ENCODE results near the gene SUPT3H.

The SUPT3H gene

GRCh38 chr6:45200510-45200909, 177.2 kb downstream of the SUPT3H start:
- no peak overlapping the region for H3K4me3 ChIP-seq (ENCODE audit: control insufficient read depth in 1 of 7, extremely low read depth in 1 of 7, insufficient read depth in 4 of 7, low read depth in 2 of 7, low read length in 6 of 7)
- H3K27me3 ChIP-seq (replicated peaks in 2 of 5; ENCODE audit: control insufficient read depth in 4 of 5, insufficient read depth in 5 of 5, low read length in 4 of 5): no peaks in the 10 kb centered on the region
- H3K36me3 ChIP-seq (ENCODE audit: control insufficient read depth in 4 of 4, insufficient read depth in 4 of 4, low read length in 3 of 4): no peaks in the 10 kb centered on the region
- no peaks in the 10 kb centered on the region for H3K4me1 ChIP-seq (ENCODE audit: control extremely low read depth in 1 of 4, control insufficient read depth in 4 of 4, insufficient read depth in 4 of 4, low read length in 3 of 4)
- peaks cover 0 to 2% (median 0%) of the 10 kb centered on the region in 5 experiments for H3K9me3 ChIP-seq (ENCODE audit: control extremely low read depth in 1 of 5, control insufficient read depth in 4 of 5, insufficient read depth in 2 of 5, low read depth in 1 of 5, low read length in 4 of 5)
- ChIA-PET CTCF (no interaction called here), POLR2A (no interaction called here)
- H3K27ac ChIP-seq (ENCODE audit: insufficient read depth in 1 of 2, low read depth in 1 of 2, low read length in 2 of 2, poor library complexity in 1 of 2, severe bottlenecking in 2 of 2): no peak overlapping the region
- DNase-seq: no peak

- POLR2A ChIA-PET: no interaction called here
Observed at GRCh38 chr6:45199554-45199953, 178.2 kb downstream of the SUPT3H start.

GRCh38 chr6:45196121-45196520, 181.6 kb downstream of the SUPT3H start:
- Histone ChIP-seq H3K36me3 (ENCODE audit: control insufficient read depth in 4 of 4, insufficient read depth in 4 of 4, low read length in 3 of 4) (no peaks in the 10 kb centered on the region), H3K9me3 (ENCODE audit: control extremely low read depth in 1 of 5, control insufficient read depth in 4 of 5, insufficient read depth in 2 of 5, low read depth in 1 of 5, low read length in 4 of 5) (no peaks in the 10 kb centered on the region), H3K27ac (ENCODE audit: insufficient read depth in 1 of 2, low read depth in 1 of 2, low read length in 2 of 2, poor library complexity in 1 of 2, severe bottlenecking in 2 of 2) (no peak overlapping the region), H3K4me3 (ENCODE audit: control insufficient read depth in 1 of 7, extremely low read depth in 1 of 7, insufficient read depth in 4 of 7, low read depth in 2 of 7, low read length in 6 of 7) (no peak overlapping the region), H3K4me1 (ENCODE audit: control extremely low read depth in 1 of 4, control insufficient read depth in 4 of 4, insufficient read depth in 4 of 4, low read length in 3 of 4) (peaks cover 0 to 3% (median 1%) of the 10 kb centered on the region in 4 experiments), H3K27me3 (replicated peaks in 2 of 5; ENCODE audit: control insufficient read depth in 4 of 5, insufficient read depth in 5 of 5, low read length in 4 of 5) (no peaks in the 10 kb centered on the region)
- WGBS (ENCODE audit: insufficient coverage): 82% methylated on average over 3 of the region's 3 CpGs
- DNase-seq: no peak
- ChIA-PET CTCF (interaction anchor here (1.0 kb wide), 1 partner anchor 19 kb away, joined by 3 read pairs; no protein-coding TSS in a partner anchor), POLR2A (no interaction called here)

More at GRCh38 chr6:45199554-45199953, 178.2 kb downstream of the SUPT3H start:
- Histone ChIP-seq H3K27ac (ENCODE audit: insufficient read depth in 1 of 2, low read depth in 1 of 2, low read length in 2 of 2, poor library complexity in 1 of 2, severe bottlenecking in 2 of 2) (no peak overlapping the region), H3K27me3 (replicated peaks in 2 of 5; ENCODE audit: control insufficient read depth in 4 of 5, insufficient read depth in 5 of 5, low read length in 4 of 5) (no peaks in the 10 kb centered on the region), H3K4me1 (ENCODE audit: control extremely low read depth in 1 of 4, control insufficient read depth in 4 of 4, insufficient read depth in 4 of 4, low read length in 3 of 4) (peaks cover 0 to 3% (median 1%) of the 10 kb centered on the region in 4 experiments), H3K36me3 (ENCODE audit: control insufficient read depth in 4 of 4, insufficient read depth in 4 of 4, low read length in 3 of 4) (no peaks in the 10 kb centered on the region), H3K9me3 (ENCODE audit: control extremely low read depth in 1 of 5, control insufficient read depth in 4 of 5, insufficient read depth in 2 of 5, low read depth in 1 of 5, low read length in 4 of 5) (no peaks in the 10 kb centered on the region), H3K4me3 (ENCODE audit: control insufficient read depth in 1 of 7, extremely low read depth in 1 of 7, insufficient read depth in 4 of 7, low read depth in 2 of 7, low read length in 6 of 7) (no peak overlapping the region)
- DNase-seq: no peak
- CTCF ChIA-PET: no interaction called here

- Histone ChIP-seq H3K27ac (ENCODE audit: insufficient read depth in 1 of 2, low read depth in 1 of 2, low read length in 2 of 2, poor library complexity in 1 of 2, severe bottlenecking in 2 of 2) (no peak overlapping the region), H3K27me3 (replicated peaks in 2 of 5; ENCODE audit: control insufficient read depth in 4 of 5, insufficient read depth in 5 of 5, low read length in 4 of 5) (no peaks in the 10 kb centered on the region), H3K4me1 (ENCODE audit: control extremely low read depth in 1 of 4, control insufficient read depth in 4 of 4, insufficient read depth in 4 of 4, low read length in 3 of 4) (peaks cover 0 to 3% (median 1%) of the 10 kb centered on the region in 4 experiments), H3K36me3 (ENCODE audit: control insufficient read depth in 4 of 4, insufficient read depth in 4 of 4, low read length in 3 of 4) (no peaks in the 10 kb centered on the region), H3K4me3 (ENCODE audit: control insufficient read depth in 1 of 7, extremely low read depth in 1 of 7, insufficient read depth in 4 of 7, low read depth in 2 of 7, low read length in 6 of 7) (no peak overlapping the region), H3K9me3 (ENCODE audit: control extremely low read depth in 1 of 5, control insufficient read depth in 4 of 5, insufficient read depth in 2 of 5, low read depth in 1 of 5, low read length in 4 of 5) (no peaks in the 10 kb centered on the region)
- DNase-seq: no peak
- ChIA-PET CTCF (interaction anchor here (1.0 to 1.4 kb wide), 2 partner anchors 20 to 539 kb away, joined by 3 read pairs; no protein-coding TSS in a partner anchor), POLR2A (no interaction called here)
- WGBS (ENCODE audit: insufficient coverage): no CpG with 5 or more reads among the region's 1 CpG
Observed at GRCh38 chr6:45195137-45195536, 182.6 kb downstream of the SUPT3H start.

GRCh38 chr6:45192556-45192955, 185.2 kb downstream of the SUPT3H start:
- ChIA-PET CTCF (no interaction called here), POLR2A (no interaction called here)
- no peak overlapping the region for H3K4me3 ChIP-seq (ENCODE audit: control insufficient read depth in 1 of 7, extremely low read depth in 1 of 7, insufficient read depth in 4 of 7, low read depth in 2 of 7, low read length in 6 of 7)
- H3K27ac ChIP-seq (ENCODE audit: insufficient read depth in 1 of 2, low read depth in 1 of 2, low read length in 2 of 2, poor library complexity in 1 of 2, severe bottlenecking in 2 of 2): no peak overlapping the region
- 100% methylated on average over 1 of the region's 2 CpGs for WGBS (ENCODE audit: insufficient coverage)
- no peaks in the 10 kb centered on the region for H3K27me3 ChIP-seq (replicated peaks in 2 of 5; ENCODE audit: control insufficient read depth in 4 of 5, insufficient read depth in 5 of 5, low read length in 4 of 5)
- no peaks in the 10 kb centered on the region for H3K9me3 ChIP-seq (ENCODE audit: control extremely low read depth in 1 of 5, control insufficient read depth in 4 of 5, insufficient read depth in 2 of 5, low read depth in 1 of 5, low read length in 4 of 5)
- DNase-seq: no peak
- H3K4me1 ChIP-seq (ENCODE audit: control extremely low read depth in 1 of 4, control insufficient read depth in 4 of 4, insufficient read depth in 4 of 4, low read length in 3 of 4): peaks cover 0 to 8% (median 1%) of the 10 kb centered on the region in 4 experiments
- H3K36me3 ChIP-seq (ENCODE audit: control insufficient read depth in 4 of 4, insufficient read depth in 4 of 4, low read length in 3 of 4): no peaks in the 10 kb centered on the region

GRCh38 chr6:45191414-45191813, 186.3 kb downstream of the SUPT3H start:
- ChIA-PET POLR2A (no interaction called here), CTCF (no interaction called here)
- no peaks in the 10 kb centered on the region for H3K27me3 ChIP-seq (replicated peaks in 2 of 5; ENCODE audit: control insufficient read depth in 4 of 5, insufficient read depth in 5 of 5, low read length in 4 of 5)
- no peak overlapping the region for H3K4me3 ChIP-seq (ENCODE audit: control insufficient read depth in 1 of 7, extremely low read depth in 1 of 7, insufficient read depth in 4 of 7, low read depth in 2 of 7, low read length in 6 of 7)
- no peak for DNase-seq
- no CpG with 5 or more reads among the region's 4 CpGs for WGBS (ENCODE audit: insufficient coverage)
- H3K4me1 ChIP-seq (ENCODE audit: control extremely low read depth in 1 of 4, control insufficient read depth in 4 of 4, insufficient read depth in 4 of 4, low read length in 3 of 4): peaks cover 0 to 8% (median 1%) of the 10 kb centered on the region in 4 experiments
- H3K27ac ChIP-seq (ENCODE audit: insufficient read depth in 1 of 2, low read depth in 1 of 2, low read length in 2 of 2, poor library complexity in 1 of 2, severe bottlenecking in 2 of 2): no peak overlapping the region
- H3K9me3 ChIP-seq (ENCODE audit: control extremely low read depth in 1 of 5, control insufficient read depth in 4 of 5, insufficient read depth in 2 of 5, low read depth in 1 of 5, low read length in 4 of 5): no peaks in the 10 kb centered on the region
- H3K36me3 ChIP-seq (ENCODE audit: control insufficient read depth in 4 of 4, insufficient read depth in 4 of 4, low read length in 3 of 4): no peaks in the 10 kb centered on the region

- POLR2A ChIA-PET: no interaction called here
- H3K9me3 ChIP-seq (ENCODE audit: control extremely low read depth in 1 of 5, control insufficient read depth in 4 of 5, insufficient read depth in 2 of 5, low read depth in 1 of 5, low read length in 4 of 5): no peaks in the 10 kb centered on the region
- no peak overlapping the region for H3K27ac ChIP-seq (ENCODE audit: insufficient read depth in 1 of 2, low read depth in 1 of 2, low read length in 2 of 2, poor library complexity in 1 of 2, severe bottlenecking in 2 of 2)
- no CpG with 5 or more reads among the region's 2 CpGs for WGBS (ENCODE audit: insufficient coverage)
- CTCF ChIA-PET: no interaction called here
- H3K27me3 ChIP-seq (replicated peaks in 2 of 5; ENCODE audit: control insufficient read depth in 4 of 5, insufficient read depth in 5 of 5, low read length in 4 of 5): no peaks in the 10 kb centered on the region
- DNase-seq: peak in 2 of 3 donors; percentile 28 to 51
- no peak overlapping the region for H3K4me3 ChIP-seq (ENCODE audit: control insufficient read depth in 1 of 7, extremely low read depth in 1 of 7, insufficient read depth in 4 of 7, low read depth in 2 of 7, low read length in 6 of 7)
- H3K36me3 ChIP-seq (ENCODE audit: control insufficient read depth in 4 of 4, insufficient read depth in 4 of 4, low read length in 3 of 4): no peaks in the 10 kb centered on the region
- H3K4me1 ChIP-seq (ENCODE audit: control extremely low read depth in 1 of 4, control insufficient read depth in 4 of 4, insufficient read depth in 4 of 4, low read length in 3 of 4): peaks cover 0 to 17% (median 3%) of the 10 kb centered on the region in 4 experiments
Observed at GRCh38 chr6:45187836-45188235, 189.9 kb downstream of the SUPT3H start.

Data from common myeloid progenitor, CD34-positive (primary cell).